ENCODE data around the gene RLF.

Gene RLF

GRCh38 chr1:40243351-40243750 lies 82.2 kb downstream of the RLF start:
- no peak for DNase-seq (ENCODE audit: low read depth)

DNA sequence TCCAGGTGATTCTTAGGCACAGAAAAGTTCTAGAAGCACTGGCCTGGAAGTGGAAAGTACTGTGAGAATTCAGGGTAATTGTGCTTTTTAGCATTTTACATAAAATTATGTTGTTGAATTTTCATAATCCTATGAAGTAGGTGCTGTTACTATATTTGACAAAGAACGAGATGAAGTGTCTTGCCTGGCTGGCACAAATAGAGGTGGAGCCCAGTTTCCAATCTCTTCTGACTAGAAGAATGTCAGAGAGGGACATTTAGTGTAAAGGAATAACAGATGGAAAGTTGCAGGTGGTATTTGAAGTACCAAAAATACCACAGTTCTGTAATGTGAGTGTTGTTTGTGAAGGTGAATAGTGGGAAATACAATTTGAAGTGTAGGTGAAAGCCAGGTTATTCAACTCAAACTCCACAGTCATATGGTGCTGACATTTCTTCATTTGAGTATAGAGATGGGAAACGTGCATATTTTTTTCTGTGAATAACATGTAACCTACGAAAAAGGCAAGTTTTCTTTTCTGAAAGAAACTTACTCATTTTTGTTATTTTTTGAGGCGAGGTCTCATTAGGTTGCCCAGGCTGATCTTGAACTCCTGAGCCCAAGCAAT lies 83.1 kb downstream of the RLF start:
- no peak for DNase-seq (ENCODE audit: low read depth)

DNA sequence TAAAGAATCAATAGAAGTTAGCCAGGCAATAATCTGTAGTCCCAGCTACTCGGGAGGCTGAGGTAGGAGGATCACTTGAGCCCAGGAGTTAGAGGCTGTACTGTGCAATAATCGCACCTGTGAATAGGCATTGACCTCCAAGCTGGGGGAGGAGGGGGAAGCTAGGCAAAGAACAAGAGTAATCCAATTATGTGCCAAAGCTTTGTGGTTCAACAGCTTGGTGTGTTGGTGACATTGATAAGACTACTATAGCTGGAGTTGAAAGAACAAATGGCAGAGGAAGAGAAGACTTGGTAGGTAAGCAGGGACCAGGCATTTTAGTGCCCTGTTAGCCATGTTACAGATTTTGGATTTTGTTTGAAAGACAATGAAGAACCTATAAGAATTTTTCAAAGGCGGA lies 84.5 kb downstream of the RLF start:
- DNase-seq (ENCODE audit: low read depth): no peak

GRCh38 chr1:40247655-40248054 lies 86.5 kb downstream of the RLF start, which contains the start of gene TMCO2:
TMCO2 (plus strand) TSS chr1:40247937; CDS start chr1:40247994, 57 bp downstream.
- no peak for DNase-seq (ENCODE audit: low read depth)

DNA sequence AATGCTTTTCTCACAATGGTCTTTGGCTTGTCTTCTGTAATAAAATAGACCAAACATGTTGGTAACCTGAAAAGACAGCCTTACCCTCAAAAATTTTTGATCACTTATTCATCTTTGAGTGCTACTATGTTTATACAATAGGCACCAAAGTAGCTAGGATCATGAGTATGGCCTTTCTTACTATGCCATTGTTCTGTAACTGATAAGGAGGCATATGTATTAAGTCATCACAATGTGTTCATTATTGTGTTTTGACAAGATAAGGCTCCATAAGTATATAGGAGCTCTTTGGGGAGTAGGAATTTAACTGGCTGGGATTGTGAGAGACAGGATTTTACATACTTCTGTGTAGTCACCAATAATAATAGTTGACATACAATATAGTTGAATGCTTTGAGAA lies 87.2 kb downstream of the RLF start:
- DNase-seq (ENCODE audit: low read depth): no peak

- no peak for DNase-seq (ENCODE audit: low read depth)
Measured at GRCh38 chr1:40251456-40251855, 90.3 kb downstream of the RLF start.

GRCh38 chr1:40252601-40253000 lies 91.4 kb downstream of the RLF start:
- DNase-seq (ENCODE audit: low read depth): no peak

- DNase-seq (ENCODE audit: low read depth): no peak
Measured at GRCh38 chr1:40255231-40255630, 94.0 kb downstream of the RLF start.

DNA sequence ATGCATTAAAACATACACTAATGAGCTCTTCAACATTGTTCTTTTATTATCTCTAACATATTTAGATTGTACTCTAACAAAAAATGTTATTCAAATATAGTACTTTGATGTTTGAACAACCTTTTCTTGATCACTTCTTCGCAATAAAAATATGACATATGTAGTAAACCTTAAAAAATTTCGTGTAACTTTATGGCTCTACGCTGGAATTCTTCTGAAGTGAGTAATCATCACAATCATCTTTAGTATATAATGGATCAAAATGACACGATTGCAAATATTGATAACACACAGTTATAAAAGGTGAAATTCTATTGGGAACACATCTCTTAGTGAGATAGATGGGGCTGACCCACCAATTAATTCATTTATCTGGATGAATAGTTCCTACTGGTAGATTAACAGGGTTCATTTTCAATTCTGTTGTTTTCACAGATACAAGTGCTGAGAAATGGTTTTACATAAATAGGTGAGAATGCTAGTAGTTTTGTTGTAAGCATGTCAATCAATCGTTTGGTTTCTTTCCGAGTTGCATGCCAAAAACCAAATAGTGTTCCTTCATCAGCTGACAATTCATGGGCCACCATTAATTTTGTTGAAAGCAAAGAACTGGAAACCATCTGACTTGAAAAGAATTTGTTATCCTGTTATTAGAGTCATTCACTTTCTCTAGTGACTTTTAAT lies 95.4 kb downstream of the RLF start:
- DNase-seq (ENCODE audit: low read depth): no peak

DNA sequence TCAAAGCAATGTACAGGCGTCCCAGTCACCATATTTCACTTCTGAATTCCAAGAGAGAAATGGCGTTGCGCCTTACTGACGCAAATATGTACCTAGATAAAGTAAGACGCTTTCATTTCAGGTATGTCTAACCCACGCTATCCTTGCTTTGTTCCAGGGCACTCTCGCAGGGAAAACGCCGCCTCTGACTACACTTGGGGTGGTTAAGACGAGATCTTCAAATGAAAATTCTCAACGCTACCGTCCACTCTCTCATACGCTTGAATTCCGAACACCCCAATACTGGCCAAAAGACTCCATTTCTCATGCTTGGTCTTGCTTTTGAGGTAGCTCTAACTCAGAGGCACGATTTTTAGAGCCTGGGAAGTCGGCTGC lies 96.1 kb downstream of the RLF start:
- DNase-seq (ENCODE audit: low read depth): no peak

- peak; percentile 90 for DNase-seq (ENCODE audit: low read depth)
Measured at GRCh38 chr1:40257688-40258444, 96.7 kb downstream of the RLF start, which contains the start of gene ZMPSTE24. ZMPSTE24 (plus strand) TSS chr1:40258236; CDS start chr1:40258272, 36 bp downstream.

DNA sequence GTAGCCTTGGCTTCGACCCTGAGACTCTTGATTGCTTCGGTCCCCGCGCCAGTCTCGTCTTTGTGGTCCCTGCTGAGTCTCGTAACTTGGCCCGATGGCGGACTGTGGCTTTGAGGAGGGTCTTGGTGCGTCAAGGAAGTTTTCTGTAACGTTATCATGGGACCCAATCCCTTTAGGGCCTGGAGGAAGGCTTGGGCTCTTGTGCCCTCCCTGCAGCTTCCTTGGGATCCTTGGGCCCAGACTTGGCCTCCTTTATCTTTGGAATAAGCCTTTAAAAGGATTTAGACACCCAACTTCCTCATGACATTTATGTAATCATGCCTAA lies 97.2 kb downstream of the RLF start:
- no peak for DNase-seq (ENCODE audit: low read depth)

DNA sequence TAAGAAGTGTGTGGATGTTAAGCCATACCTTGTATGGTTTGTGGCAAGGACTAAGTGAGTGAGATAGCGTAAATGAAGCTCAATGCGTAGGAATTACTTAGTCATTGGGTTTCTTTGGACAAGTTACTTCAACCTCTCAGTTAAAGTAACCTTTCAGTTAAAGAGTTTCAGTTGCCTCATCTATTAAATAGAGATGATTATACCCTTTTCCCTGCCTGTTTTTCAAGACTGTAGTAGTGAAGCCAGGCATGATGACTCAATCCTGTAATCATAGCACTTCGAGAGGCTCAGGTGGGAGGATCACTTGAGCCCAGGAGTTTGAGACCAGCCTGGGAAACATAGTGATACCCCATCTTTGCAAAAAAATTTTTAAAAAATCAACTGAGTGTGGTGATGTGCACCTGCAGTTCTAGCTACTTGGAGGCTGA lies 103.2 kb downstream of the RLF start:
- DNase-seq (ENCODE audit: low read depth): no peak

DNA sequence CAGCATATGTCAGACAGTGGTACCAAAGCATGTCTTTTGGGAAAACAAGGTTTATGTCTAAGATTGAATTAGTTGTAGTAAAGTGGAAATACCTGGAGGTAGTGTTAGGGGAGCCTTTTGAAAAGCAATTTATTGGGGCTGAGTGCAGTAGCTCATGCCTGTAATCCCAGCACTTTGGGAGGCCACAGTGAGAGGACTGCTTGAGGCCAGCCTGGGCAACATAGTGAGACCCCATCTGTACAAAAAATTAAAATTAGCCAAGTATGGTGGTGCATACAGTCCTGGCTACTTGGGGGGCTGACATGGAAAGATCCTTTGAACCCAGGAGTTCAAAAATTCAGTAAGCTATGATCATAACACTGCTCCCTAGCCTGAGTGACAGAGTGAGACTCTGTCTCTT lies 104.1 kb downstream of the RLF start:
- DNase-seq (ENCODE audit: low read depth): no peak

GRCh38 chr1:40265919-40266318 lies 104.7 kb downstream of the RLF start:
- DNase-seq (ENCODE audit: low read depth): no peak

DNA sequence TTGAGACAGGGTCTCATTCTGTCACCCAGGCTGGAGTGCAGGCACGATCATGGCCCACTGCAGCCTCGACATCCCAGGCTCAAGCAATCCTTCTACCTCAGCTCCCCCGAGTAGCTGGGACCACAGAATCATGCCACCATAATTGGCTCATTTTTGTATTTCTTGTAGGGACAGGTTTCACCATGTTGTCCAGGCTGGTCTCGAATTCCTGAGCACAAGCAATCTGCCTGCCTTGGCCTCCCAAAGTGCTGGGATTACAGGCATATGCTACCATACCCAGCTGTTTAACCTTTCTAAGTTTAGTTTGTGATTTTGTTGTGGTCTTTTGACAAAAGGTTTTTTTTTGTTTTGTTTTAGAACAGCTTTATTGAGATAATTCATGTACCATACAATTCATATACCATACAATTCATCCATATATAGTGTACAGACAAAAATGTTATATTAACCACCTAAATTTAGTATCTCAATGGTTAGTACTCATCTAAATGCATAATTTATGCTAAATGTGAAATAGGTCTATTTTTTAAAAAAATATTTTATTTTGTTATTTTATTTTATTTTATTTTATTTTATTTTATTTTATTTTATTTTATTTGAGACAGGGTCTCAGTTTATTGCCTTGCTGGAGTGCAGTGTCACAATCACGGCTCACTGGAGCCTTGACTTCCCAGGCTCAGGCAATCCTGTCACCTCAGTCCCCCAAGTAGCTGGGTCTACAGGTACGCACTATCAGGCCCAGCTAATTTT lies 105.8 kb downstream of the RLF start:
- DNase-seq (ENCODE audit: low read depth): no peak

DNA sequence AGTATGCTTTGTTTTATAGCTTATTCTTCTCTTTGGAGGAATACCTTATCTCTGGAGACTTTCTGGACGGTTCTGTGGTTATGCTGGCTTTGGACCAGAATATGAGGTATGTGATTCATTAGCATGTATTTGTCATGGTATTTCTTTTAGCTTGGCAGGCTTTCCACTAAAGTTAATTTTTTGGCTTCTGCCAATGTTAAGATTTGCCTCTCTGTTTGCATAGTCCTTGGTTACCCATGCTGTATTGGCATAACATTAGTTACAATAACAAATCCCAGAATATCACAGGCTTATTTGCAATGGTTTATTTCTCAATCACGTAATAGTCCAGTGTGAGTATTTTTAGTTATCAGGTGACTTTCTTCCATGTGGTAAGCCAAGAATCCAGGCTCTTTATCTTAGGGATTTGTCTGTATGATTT lies 106.6 kb downstream of the RLF start:
- DNase-seq (ENCODE audit: low read depth): peak; percentile 93

DNA sequence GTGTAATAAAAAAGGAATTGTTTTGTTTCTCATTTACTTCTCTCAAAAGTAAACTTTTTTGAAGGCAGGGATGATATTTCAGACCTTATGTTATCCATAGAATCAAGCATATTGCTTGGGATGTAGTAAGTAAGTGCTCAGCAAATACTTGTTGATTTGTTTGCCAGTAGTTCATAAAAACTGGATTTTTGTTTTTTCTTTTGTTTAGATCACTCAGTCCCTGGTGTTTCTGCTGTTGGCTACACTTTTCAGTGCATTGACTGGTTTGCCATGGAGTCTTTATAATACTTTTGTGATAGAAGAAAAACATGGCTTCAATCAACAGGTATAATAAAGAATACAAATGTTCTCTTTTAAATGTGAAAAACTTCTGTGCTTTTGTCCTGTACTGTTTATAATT lies 107.0 kb downstream of the RLF start:
- no peak for DNase-seq (ENCODE audit: low read depth)

DNA sequence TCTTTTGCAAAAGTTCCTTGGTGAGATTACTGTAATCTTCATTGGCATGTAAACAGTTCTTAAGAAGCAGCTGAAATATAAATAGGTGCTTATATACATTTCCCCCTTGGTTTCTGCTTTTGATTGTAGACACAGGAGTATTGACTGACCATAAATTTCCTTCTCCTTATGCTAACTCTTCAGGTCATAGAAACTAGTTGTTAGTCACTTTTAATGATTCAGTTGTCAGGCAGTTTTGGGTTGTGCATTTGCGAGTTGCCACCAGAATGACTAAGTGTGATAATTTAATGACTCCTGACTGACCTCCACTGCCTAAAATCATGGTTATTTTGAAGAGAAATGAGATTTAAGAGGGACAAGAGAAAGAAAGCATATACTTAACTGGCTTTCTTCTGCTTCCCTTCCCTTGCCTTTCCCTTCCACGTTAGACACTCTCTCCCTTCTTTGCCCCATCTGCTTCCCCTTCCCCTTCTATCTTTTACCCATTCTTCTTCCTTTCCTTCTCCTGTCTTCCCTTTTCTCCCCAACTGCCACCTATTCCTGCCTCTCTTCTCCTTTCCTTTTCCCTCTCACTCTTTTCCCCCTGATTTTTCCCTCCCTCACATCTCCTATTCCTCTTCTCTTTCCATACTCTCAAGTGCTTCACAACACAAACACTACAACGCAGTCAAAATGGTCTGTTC lies 109.1 kb downstream of the RLF start:
- no peak for DNase-seq (ENCODE audit: low read depth)

DNA sequence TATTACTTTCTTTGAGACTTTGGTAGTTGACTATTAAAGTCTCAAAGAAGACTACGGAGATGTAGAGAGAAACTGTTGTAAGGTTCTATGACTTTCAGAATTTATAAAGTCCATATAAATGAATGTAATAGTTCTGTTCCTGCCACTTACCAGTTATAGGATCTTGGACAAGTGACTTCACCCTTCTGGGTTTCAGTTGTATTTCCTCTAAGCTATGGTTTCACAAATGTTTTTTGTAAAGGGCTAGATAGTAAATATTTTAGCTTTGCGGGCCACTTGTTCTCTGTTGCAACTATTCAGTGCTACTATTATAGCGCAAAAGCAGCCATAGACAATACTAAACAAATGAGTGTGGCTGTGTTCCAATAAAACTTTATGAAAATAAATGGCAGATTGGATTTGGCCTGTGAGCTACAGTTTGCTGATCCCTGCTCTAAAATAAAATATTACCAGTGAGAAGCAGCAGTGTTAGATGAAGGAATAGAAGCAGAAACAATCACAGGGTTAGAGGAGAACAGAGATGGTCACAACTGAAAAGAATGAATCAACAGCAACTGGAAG lies 111.5 kb downstream of the RLF start:
- DNase-seq (ENCODE audit: low read depth): no peak

GRCh38 chr1:40273547-40274166 lies 112.5 kb downstream of the RLF start:
- DNase-seq (ENCODE audit: low read depth): no peak

Measured in GM04503 (cell line).